COLO668 (cell line): ENCODE data around the gene MATN3.

Experiments
- DNase-seq: peaks from one replicate; lab custom pipeline; 2025; ENCODE audit not compliant: unreplicated experiment; lab: John Stamatoyannopoulos, UW

MATN3 gene

DNA sequence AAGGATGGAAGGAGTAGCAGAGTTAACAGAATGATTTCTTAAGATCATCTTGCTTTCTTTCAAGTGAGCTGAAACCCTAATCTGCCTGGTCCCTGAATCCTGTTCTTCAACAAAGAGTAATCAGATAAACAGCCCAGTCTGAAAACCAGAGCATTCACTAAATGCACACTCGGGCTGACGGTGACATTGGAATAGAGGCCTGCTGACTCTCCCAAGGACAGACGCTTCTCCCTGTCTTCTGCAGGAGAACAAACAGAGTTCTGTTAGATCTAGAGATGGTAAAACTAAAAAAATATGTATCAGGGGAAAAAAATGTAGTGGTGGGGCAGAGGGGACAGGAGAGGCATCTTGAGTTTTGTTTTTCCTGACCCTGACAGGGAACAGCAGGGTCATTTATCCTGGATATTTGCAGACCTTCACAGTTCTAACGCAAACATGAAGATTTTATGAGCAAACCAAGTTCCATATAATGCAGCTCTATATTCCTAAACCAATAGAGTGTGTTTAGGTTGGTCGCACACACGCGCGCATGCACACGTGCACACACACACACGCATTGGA is 7.3 kb downstream of the MATN3 start:
- no peak for DNase-seq

DNA sequence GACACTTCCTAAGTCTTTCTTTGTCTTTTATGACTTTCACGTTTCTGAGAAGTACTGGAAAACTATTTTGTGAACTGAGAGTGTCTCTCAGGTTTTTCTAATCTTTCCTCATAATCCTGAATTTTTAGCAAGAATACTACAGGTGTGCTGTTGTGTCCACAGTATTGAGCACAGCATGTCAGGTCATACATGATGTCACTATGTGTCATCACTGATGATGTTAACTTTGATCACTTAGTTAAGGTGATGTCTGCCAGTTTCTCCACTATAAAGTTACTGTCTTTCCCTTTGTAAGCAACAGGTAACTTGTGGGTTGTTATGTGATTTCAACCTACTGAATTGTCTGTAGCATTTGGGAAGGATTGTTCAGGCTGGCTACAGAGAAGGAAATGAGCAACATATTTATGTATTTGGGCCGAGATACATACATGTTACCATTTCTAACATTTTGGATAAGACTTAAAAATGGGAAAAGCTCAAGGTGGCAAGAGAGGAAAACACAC is 11.1 kb downstream of the MATN3 start:
- no peak for DNase-seq

- DNase-seq: no peak
Observed at GRCh38 chr2:19993731-19994130, 18.7 kb downstream of the MATN3 start.

- DNase-seq: no peak
Observed at GRCh38 chr2:19991895-19992294, 20.6 kb downstream of the MATN3 start.

DNA sequence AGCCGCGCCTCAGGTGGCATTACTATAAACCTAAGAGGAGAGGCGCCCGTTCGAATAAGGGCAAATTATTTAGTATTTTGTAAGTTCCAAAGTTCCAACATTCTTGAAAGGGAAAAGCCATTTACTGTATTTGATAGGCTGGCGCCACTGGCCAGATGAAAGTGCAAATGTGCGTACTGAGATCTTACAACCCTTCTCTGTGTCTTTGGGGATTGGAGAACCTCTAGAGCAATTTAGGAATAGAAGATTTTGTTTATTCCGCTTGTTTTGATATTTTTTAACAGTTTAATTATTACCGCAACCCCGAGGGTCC is 22.1 kb downstream of the MATN3 start:
- no peak for DNase-seq

- DNase-seq: peak; percentile 97
Observed at GRCh38 chr2:19989667-19990415, 22.6 kb downstream of the MATN3 start, which contains the start of gene WDR35. Gene WDR35, minus strand, starts transcription at chr2:19990105. Its CDS starts 90 bp downstream, at chr2:19990015.

DNA sequence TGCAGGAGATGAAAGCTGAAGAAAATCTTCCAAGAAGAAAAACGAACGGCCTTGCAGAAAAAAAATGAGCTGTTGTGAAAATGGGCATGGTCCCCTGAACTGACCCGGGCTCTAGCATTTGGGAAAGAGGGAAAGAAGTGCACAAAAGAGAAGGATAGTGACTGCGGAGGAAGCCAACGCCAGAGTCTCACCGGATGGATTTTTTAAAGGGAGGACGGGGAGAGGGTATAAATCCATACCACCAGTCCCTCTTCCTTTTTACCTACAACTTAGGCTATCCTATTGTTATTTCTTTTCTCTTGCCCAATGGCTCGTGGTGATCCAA is 23.2 kb downstream of the MATN3 start:
- no peak for DNase-seq

DNA sequence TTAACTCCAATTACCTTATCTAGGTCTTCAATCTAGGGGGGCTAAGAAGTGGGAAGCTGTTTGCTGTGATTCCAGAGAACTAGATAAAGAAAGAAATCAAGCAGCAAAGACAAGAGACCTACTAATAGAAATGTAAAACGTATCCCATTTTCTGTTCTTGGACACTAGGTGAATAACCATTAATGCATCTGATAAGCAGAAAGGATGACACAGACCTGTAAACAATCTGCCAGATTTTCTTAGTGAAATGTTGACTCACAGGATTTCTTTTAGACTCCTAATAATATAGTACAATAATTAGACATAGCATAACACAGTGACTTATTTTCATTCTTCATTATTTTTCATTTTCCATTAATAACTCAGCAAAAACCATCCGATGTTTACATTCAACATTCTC is 23.9 kb downstream of the MATN3 start:
- DNase-seq: no peak

- no peak for DNase-seq
Observed at GRCh38 chr2:19987936-19988335, 24.5 kb downstream of the MATN3 start.

GRCh38 chr2:19982268-19982667 is 30.2 kb downstream of the MATN3 start:
- no peak for DNase-seq

DNA sequence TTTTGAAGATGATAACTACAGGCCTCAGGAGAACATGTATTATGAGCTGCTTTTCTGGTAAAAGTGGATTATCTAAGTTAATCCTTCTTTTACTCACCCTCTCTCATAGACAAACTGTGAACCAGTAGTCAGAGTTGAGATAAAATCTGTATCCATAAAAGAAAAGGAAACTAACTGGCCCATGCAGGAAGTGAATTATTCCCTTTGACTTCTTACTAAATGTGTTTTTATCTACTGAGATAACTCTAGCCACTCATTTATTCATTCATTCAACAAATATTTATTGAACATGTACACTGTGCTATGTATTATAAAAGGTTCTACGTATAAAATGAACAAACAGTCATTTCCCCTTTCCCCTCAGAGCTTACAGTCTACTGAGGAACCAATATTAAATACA is 32.5 kb downstream of the MATN3 start:
- DNase-seq: no peak

GRCh38 chr2:19973466-19973865 is 39.0 kb downstream of the MATN3 start:
- DNase-seq: no peak

- no peak for DNase-seq
Observed at GRCh38 chr2:19971691-19972090, 40.8 kb downstream of the MATN3 start.

DNA sequence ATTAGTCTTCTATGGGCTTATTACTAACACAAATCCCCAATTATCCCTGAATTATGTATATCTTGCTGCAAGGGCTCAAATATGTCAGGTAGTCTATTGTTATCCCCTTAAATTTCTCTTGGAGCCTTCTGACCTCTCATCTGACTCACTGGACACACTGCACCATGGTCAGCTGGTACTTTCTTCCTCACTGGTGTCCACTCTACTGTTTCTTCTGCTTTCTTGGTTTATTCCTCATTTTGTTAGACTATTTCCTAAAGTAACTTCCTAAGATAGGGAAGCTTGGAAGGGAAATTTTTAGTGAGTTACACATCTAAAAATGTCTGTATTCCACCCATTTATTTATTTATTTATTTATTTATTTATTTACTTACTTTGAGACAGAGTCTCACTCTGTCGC is 49.1 kb downstream of the MATN3 start:
- no peak for DNase-seq

- peak; percentile 27 for DNase-seq
Observed at GRCh38 chr2:19955544-19956422, 56.7 kb downstream of the MATN3 start.

DNA sequence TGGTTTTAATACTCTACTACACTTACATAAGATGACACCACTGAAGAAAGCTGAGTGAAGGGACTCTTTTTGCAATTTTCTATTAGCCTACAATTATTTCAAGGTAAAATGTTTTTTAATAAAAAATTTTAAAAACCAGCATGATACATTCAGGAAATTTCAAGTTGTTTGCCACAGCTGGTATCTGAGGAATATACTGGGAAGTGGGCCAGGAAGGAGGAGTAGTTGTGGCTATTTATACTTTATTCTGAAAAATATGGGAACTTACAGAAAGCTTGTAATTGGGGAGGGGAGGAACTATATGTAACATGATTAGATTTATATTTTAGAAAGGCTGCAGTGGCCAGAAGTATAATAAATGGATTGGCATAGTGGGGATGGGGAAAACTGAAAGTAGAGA is 63.4 kb downstream of the MATN3 start:
- no peak for DNase-seq

DNA sequence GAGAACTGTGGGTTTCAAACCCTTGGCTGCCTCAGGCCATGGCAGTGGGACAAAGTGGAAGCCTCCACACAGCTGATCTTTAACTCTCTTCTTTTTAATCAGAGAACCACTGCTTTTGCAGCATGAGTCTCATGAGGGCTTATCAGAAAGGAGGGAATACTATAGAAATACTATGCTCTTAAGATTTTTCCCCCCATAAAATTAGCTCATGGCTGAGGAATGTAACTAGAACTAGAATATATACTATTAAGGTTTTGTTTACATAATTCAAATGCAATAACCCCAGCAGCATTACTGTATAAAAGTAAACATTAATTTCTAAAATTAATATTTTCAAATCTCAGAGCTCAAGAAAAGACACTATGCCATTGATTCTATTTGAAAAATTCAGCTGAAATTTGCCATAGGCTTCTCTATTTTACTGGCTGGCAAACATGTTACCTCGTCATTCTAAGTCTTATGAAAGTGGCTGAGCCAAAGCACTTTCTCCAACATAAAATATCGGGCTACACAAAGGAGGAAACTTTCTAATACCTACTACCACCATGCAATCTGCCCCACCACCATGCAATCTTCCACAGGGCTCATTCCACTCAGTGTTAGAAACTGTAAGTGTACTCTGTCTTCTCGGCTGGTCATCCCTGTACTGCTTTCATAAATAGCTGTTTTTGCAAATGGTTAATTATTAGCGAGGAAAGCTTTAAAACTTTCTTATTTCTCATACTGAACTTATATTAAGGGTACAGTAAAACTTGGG is 65.1 kb downstream of the MATN3 start:
- DNase-seq: no peak

DNA sequence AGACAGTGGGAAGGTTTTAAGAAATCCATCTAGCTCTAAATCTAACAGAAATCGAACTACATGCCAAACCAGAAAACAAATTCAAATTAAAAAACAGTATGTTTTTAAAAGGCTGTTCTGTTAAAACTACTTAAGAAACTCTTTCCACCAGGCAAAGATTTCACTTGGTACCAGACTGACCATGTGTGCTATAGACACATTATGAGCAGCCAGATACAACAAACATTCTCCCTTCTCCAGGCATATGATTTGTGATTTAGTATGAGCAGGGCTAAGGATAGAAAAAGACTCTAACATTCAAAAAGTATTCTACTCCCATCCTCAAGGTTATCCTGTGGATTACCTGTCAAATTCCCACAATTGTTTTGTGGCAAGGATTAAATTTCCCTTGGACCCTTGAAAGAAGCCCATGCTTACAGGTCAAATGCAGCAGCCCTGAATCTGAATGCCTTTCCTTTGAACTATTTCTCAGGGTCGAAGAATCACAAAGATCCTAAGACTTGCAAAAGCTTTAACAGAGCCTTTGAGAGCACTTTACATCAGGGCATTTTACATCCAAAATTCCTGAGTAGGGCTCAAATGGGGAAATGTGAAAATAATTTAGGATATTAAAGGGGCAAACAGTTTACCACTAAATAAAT is 68.1 kb downstream of the MATN3 start:
- DNase-seq: no peak

DNA sequence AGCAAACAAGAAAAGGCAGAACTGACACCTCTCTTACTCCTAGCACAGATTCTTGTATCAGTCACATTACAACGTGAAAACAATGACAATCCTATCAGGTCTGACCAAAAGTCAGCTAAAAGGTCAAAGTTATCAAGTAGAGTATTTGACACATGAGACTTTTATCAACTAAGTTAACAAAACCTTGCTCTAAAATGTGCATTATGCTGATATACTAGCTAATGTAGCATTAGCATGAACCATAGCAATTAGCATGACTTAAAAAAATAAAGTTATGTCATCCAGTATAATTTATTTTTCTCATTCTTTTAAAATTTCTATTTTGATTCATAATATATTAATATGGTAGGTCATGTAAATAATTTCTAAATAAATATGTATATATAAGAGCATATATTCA is 69.3 kb downstream of the MATN3 start:
- no peak for DNase-seq

- DNase-seq: no peak
Observed at GRCh38 chr2:19942199-19942598, 70.3 kb downstream of the MATN3 start.
